HG02943 (cell line): Measurements from ENCODE around the gene SHANK3.
"Not testable (repeated sequence)": the region's sequence is repeated elsewhere in the genome, so short reads cannot be mapped to it uniquely, and the experiment has no call there.

Experiments
- ATAC-seq: cut with Tn5 transposase; IDR thresholded peaks from one replicate; pipeline ENCODE4 v1.9.1; 2021; ENCODE audit warnings: mild to moderate bottlenecking, low read depth, moderate library complexity; ENCODE audit not compliant: unreplicated experiment

SHANK3 gene

DNA sequence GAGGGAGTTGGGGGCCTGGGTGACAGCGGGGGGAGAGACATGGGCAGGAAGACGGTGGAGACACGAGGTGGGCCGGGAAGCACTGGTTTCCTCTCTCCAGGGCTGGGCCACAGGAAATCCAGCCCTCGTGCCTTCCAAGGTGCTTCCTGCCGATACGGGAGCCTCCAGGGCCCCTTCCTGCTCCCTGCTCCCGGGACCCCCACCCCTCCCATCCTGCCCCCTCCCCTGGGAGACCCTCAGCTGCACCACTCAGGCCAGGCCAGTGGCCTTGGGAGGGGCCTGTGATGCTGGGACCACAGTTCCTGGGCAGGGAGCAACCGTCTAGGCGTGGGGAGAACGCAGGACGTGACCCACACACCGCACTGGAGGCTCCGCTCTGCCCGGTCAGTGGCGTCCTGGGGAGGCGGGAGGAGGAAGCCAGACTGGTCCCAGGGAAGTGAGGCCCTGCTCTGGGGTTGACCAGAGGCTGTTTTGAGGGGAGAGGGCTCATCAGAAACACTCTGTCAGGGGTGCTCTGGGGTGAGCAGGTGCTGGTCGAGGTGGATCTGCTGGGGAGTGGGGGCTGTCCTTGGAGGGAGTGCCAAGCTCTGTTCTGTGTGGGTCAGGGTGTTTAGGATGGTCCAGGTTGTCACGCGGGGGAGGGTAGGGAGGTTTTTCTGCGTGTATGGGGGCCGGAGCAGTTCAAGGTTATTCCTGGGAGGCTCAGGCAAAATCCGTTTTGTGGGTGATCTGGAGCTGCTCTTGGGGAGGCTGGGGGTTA is at the start of gene SHANK3:
Gene SHANK3, plus strand, starts transcription at position 353 of the 760 bp plus-strand sequence.
- ATAC-seq, result no peak

DNA sequence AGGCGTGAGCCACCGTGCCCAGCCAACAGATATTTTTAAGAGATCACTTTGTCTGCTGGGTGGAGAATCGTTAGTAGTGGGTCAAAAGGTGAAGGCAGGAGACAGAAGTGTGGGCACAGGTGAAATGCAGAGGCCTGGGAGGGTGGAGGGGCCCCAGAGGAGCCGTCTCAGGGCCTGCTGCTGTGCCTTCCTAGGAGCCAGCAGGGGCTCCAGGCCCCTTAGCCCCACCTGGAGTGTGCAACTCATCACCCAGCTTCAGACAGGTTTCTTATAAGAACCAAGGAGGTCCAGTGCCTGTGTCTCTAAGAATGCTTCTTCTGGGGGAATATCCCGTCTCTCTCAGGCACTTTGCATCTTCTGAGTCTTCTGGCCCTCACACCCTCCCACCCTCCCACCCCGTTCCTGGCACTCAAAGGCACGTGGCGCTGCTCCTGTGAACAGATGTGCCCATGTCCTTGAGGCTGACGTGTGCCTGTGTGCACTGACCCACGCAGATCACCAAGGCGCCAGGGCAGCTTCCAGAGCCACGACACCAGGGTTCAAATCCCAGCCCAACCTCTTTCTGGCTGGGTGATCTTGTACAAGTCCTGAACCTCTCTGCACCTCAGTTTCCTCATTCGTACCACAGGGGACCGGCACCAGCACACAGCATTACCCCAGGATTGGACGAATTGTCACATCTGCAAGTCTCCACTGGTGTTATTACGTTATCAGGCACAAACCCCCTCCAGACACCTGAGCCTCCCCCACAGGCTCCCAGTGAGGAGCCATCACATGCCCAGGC is 48.1 kb upstream of the SHANK3 start:
- no peak for ATAC-seq

DNA sequence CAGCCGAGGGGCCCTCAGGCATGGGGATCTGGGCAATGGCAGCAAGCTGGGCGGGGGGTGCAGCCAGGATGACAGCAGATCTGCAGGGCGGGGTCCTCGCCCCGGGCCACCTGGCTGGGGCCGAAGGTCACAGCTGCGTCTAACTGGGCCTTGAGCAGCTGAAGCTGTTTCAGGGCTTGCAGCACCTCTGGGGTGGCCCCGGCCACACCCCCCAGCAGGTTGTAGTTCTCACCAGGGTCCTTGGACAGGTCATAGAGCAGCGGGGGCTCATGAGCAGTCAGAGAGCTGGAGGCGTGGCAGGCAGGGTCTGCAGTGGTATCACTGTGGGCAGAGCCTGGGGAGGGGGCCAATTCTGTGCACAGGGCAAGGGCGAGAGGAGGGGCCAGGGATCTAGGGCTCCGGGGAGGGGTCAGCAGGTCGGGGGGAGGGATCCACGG is 47.5 kb upstream of the SHANK3 start:
- ATAC-seq, result no peak

DNA sequence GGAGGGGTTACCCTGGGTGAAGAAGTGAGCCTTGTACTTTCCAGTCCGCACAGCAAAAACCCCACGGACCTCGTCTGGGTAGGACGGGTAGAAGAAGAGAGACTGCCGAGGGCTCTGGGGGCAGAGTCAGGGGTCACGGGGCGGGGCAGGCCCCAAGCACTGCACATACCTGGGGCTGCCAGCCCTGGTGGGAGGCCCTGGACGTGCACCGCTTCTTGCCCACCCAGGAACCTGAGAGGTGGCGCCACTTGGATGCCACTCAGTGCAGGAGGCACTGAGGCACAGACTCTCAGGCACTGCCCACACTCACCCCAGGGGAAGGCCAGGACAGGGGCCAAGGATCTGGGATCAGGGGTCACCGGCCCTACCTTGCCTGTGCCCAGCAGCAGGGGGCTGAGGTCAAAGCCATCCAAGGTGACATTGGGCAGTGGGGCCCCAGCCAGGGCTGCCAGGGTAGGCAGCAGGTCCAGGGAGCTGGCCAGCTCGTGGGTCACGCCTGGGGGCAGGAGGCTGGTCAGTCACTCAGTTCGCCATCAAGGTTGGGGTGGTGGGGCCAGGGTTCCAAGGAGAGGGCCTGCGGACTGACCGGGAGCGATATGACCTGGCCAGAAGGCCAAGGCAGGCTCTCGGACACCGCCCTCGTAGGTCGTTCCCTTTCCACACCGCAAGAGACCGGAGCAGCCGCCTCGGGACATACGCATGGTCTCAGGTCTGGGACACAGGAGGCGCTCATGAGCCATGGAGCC is 46.9 kb upstream of the SHANK3 start:
- no peak for ATAC-seq

DNA sequence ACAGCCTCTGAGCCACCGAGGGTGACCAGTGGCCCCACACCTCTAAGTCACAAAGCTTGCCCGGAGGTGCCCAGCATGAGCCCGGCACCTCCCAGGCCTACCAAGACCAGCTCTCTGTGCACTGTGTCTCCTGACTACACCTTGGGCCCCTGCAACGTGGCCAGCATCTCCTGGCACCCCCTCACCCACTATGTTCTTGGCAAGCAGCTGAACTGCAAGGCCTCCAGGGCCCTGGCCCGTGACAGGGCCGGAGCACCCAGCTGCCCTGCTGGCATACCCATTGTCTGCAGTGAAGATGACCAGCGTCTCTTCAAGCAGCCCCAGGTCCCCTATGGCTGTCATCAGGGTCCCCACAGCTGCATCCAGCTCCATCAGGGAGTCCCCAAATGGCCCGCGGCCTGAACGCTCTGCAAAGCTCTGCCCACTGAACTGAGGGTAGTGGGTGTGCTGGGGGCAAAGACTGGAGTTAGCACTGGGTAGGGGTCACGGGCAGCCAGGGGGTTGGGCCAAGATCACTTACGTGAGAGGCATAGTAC is 46.2 kb upstream of the SHANK3 start:
- ATAC-seq, result no peak

DNA sequence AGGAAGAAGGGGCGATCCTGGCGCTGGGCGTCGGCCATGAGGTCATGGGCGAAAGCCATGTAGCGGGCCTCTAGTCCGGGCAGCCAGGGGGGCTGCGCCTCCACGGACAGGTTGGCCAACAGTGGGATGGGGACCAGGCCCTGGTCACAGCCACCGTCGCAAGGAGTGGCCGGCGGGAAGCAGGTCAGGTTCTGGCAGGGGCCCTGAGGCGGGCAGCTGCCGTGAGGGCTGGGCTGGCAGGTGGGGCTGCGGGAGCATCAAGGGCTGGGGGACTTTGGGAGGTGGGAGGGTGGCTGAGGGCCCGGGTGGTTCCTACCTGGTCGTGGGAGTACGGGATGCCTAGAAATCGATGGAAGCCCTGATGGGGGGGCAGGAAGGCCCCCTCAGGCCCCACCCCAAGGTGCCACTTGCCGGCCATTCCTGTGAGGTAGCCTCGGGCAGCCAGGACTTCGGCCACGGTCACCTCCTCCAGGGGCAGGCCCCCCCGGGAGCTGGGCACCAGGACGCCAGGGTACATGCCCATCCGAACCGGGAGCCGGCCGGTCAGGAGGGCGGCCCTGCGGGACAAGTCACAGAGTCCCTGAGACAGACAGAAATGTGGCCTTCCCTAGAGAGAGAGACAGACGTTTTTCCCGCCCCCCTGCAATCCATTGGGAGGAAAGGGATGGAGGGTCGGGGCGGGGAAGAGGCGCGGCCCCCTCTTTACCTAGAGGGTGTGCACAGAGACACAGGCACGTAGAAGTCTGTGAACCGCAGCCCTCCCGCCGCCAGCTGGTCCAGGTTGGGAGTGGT is 45.6 kb upstream of the SHANK3 start:
- no peak for ATAC-seq

DNA sequence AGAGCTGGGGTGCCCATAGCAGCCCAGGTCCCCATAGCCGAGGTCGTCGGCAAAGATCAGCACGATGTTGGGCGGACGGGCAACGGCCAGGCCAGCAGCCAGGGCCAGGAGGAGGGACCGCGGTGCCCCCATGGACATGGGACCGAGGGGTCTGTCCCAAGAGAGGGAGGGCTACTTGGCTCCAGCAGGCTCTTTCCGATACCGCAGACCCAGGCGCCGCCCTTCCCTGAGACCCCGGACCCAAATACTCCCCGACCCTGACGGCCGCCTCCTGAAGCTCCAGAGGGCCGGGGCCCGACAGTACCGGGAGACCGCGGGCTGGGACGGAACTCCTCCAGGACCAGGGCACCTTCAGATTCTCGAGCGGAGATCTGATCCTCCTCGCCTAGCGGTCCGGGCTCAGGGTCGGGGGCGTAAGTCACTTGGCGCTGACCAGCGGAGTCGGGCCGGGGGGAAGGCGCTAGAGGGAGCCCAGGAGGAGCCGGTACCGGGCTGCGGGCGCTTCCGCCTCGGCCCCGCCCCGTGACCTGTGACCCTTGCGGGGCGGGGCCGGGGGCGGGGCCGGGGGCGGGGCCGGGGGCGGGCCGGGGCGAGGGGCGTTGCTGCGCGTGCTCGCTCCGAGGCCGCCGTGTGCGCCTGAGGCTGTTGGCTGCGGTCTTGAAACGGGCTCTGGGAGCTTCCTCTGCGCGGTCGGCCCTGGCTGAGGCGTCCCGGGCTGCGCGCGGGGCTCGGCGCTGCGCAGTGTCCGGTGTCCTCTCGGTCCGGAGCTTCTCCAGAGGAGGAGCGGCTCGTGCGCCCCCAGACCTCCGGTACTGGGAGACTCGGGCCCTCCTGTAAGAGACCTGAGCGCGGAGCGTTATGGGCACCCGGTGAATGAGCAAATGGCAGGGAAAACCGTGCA is 44.7 kb upstream of the SHANK3 start, which contains the start of gene ARSA:
Gene ARSA, minus strand, starts transcription at position 511 of the 901 bp plus-strand sequence. Its CDS starts 373 bp downstream, at position 138.
- peak; percentile 62 for ATAC-seq

DNA sequence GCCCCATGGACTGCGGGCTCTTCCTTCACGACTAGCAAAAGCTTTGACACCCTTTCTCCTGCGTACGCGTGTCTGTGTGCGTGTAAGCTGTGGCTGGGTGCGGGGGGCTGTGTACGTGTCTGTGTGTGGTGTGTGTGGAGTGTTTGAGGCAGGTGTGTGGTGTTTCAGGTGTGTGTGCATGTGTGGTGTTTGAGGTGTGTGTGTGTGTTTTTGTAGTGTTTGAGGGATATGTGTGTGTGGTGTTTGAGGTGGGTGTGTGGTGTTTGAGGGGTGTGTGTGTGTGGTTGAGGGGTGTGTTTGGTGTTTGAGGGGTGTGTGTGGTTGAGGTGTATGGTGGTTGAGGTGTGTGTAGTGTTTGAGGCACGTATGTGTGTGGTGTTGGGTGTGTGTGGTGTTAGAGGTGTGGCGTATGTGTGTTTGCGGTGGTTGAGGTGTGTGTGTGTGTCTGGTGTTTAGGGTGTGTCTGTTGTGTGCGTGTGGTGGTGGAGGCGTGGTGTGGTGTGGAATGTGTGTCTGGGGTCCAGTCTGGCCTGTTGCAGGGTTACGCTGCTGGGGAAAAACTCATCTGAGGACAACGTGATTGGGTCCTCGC is 44.0 kb upstream of the SHANK3 start:
- no peak for ATAC-seq

DNA sequence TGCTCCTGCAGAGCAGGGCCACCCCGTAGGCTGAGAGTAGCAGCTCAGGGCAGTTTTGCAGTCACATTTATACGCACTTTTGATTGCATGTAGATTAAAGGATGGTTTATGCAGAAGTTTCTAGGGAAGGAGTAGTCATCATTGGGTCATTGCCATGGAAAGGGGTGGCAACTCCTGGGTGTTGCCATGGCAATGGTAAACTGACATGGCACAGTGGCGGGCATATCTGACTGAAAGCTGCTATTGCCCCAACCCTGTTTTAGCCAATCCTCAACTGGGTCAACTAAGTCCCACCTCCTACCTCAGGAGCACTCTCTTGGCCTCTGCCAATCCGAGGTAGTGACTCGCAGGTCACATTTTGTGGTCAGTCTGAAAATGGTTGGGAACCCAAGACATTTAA is 42.2 kb upstream of the SHANK3 start:
- no peak for ATAC-seq

DNA sequence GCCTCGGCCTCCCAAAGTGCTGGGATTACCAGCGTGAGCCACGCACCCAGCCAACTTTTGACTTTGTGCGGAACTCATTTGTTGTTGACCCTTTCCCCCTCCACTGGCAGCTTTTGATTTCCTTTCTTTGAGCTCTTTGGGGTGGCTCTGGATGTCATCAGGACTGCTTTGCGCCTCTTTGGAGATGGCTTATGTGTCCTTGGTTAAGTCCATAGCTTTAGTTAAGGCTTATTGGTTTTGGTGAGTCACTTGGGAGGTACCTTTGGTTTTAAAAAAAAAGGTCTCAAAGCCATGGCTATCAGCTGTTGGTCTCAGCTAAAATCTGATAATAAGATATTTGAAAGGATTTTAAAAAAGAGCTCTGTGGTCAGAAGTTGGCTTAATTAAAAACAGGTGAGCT is 39.5 kb upstream of the SHANK3 start:
- ATAC-seq, result no peak

DNA sequence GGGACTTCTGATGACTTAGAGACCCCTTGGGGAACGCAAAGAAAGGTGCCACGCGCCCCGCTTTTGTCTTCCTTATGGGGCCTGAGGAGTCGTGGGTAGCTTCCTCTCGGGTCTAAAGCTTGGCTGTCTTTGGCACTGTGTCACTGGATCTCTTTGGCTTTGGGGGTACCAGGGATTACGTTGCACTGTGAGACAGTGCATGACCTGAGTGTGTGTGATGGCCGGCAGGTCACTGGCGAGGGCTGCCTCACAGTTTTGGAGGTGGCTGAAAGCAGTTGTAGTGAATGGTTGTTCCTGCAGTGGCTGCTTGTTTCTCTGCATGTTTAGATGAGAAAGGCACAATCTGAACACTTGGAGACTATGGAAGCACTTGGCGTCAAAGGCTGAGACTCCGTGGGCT is 38.9 kb upstream of the SHANK3 start:
- ATAC-seq, result no peak

DNA sequence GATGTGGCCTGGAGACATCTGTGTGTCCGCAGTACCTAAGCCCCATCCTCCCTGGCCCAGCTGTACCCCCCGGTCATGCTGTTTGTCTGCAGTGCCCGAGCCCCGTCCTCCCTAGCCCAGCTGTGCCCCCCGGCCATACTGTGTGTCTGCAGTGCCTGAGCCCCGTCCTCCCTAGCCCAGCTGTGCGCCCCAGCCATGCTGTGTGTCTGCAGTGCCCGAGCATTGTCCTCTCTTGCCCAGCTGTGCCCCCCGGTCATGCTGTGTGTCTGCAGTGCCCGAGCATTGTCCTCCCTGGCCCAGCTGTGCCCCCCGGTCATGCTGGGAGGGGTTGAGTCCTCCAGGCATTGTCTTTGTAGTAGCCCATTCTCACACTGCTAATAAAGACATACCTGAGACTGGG is 37.0 kb upstream of the SHANK3 start:
- no peak for ATAC-seq

DNA sequence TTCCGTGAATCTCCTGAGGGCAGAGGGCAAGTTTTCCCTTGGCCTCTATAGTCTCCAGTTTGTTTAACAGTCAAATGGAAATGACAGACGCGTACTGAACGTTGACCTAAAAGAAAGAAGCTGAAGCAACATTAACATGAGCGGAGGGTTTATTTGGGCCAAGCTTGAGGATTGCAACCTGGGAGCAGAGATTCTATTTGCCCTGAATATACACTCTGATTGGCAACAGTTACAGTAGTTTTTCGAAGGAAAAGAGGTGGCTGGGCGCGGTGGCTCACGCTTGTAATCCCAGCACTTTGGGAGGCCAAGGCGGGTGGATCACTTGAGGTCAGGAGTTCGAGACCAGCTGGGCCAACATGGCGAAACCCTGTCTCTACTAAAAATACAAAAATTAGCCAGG is 32.3 kb upstream of the SHANK3 start:
- not testable (repeated sequence) for ATAC-seq

DNA sequence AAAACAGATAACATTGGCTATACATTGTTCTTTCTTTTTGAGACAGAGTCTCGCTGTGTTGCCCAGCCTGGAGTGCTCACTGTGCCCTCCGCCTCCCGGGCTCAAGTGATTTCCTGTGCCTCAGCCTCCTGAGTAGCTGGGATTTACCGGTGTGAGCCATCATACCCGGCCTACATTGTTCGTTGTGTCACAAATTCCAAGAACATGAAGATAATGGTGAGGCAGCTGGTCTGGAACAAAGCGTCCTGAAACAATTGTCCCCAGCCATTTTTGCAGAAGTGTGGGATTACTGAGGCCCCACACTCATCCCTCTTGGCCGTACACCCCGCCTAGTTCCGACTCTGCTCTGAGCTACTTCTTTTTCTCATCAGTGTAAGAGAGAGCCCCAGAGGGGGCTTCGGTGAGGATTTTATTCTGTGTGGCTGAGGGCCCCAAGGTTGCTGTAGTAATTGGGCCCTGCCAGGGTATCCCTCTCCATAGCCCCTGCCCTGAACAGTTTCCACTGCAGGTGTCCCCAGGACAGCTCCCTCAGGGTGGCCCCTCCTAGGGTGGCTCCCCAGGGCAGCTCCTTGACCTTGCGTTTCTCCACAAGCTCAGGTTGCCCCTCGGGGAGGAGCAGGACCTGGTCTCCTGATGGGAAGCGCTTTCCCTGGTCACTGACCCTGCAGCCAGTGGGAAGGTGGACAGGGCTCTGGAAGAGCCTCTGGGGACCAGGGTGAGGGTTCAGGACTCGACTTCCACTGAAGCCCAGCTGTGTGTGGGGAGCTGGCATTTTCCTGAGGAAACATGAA is 31.6 kb upstream of the SHANK3 start:
- no peak for ATAC-seq

DNA sequence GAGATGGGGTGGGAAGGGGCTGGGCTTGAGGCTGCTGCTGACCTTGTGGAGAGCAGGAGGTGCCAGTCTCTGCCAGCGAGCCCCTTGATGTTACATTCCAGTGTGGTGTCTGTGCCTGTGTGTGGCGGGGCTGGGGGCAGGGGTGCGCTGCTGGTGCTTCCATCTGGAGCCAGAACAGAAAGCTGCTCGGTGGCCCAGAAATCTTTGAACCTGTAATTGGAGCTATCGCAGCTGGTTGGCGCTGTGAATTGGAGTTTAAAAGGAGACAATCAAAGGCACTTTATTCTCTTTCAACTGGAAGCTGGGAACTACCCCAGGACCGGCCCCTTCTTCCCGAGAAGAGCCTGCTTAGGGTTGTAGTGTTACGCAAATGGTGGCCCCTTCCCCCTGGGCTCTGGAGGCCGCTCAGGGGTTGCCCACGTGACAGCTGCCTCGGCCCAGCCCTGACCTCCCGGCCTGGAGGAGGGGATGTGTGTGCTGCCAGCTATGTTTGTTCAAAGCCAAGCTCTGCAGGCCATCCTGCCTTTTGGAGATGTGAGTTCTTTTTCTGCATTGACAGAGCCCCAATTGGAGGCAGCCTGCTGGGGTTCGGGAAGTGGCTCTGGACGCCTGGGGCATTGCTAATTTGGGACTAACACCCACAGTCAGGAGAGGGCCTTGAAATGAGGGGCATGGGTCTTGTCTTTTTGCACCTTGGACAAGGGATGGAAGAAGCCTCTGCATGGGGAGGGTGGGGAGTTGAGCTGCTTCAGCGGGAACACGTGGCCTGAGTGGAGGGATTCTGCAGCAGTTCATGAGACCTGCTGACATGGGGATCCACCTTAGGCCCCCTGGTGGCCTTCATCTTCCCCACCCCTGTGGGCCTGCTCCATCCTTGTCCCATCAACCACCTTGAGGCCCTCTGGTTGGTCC is 30.7 kb upstream of the SHANK3 start:
- ATAC-seq, result no peak

DNA sequence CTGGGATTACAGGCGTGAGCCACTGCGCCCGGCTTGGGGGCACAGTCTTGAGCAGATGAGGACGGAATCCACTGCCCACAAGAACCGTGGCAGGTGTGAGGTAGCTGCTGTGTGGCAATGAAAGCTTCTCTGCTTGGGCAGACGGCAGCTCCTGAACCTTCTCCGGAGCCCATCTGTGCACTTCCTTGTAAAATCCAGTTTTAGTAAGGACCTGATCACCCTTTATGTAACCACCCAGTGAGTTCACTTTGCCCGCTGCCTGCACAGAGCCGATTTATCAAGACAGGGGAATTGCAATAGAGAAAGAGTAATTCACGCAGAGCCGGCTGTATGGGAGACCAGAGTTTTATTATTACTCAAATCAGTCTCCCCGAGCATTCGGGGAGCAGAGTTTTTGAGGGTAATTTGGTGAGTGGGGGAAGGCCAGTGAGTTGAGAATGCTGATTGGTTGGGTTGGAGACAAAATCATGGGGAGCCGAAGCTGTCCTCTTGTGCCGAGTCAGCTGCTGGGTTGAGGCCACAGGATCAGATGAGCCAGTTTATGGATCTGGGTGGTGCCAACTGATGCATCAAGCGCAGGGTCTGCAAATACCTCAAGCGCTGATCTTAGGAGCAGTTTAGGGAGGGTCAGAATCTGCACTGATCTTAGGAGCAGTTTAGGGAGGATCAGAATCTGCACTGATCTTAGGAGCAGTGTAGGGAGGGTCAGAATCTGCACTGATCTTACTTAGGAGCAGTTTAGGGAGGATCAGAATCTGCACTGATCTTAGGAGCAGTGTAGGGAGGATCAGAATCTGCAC is 29.4 kb upstream of the SHANK3 start:
- ATAC-seq, result not testable (repeated sequence)
